CD4-positive, CD25-positive, alpha-beta regulatory T cell (primary cell): ENCODE results near the gene KCNH5. TPM values are rescaled to one million over a fixed set of nuclear protein-coding genes. Genes with fewer than 3 reads are reported as not detected.

Source experiments
- ATAC-seq, 2 donors: fragments of 150-1000 bp; cut with Tn5 transposase; one replicate each; pipeline ENCODE4 v1.10.0; 2021; ENCODE audit warnings: low read depth in 2 of 2, moderate number of reproducible peaks in 2 of 2, moderate library complexity in 1 of 2
- DNase-seq, 3 donors: peaks; one replicate each; pipeline versions ENCODE4 v3.0.0 to v3.0.0-alpha.2; 2012 to 2022; ENCODE audit warnings: mixed read lengths in 1 of 3
- H3K27ac ChIP-seq: one replicate; pipeline ENCODE4 v1.7.0; 2013; ENCODE audit warnings: mild to moderate bottlenecking, low read length; ENCODE audit not compliant: insufficient read depth, poor library complexity, severe bottlenecking
- H3K27me3 ChIP-seq: one replicate; pipeline ENCODE4 v1.7.0; 2013; ENCODE audit warnings: low read length; ENCODE audit not compliant: control insufficient read depth, insufficient read depth
- H3K36me3 ChIP-seq: one replicate; pipeline ENCODE4 v1.7.0; 2013; ENCODE audit warnings: mild to moderate bottlenecking, low read length, moderate library complexity; ENCODE audit not compliant: control insufficient read depth, insufficient read depth
- H3K4me1 ChIP-seq: 2 replicates; pipeline ENCODE4 v1.7.0; 2013; ENCODE audit warnings: mild to moderate bottlenecking, low read length; ENCODE audit not compliant: insufficient read depth, control insufficient read depth, poor library complexity, severe bottlenecking
- H3K4me3 ChIP-seq: one replicate; pipeline ENCODE4 v1.7.0; 2013; ENCODE audit warnings: low read depth, mild to moderate bottlenecking, low read length, moderate library complexity
- H3K9me3 ChIP-seq, 2 experiments: 1 replicate in 1 of 2; 2 replicates in 1 of 2; pipeline ENCODE4 v1.7.0; 2013; ENCODE audit warnings: low read length in 2 of 2, mild to moderate bottlenecking in 1 of 2, moderate library complexity in 1 of 2; ENCODE audit not compliant: control insufficient read depth in 2 of 2
- H3K27ac Mint-ChIP-seq, 3 donors: one replicate each; pipeline ENCODE4 v1.8.0; 2020 to 2022; ENCODE audit warnings: mild to moderate bottlenecking in 3 of 3, mixed read lengths in 3 of 3, moderate library complexity in 2 of 3
- H3K27me3 Mint-ChIP-seq: one replicate; pipeline ENCODE4 v1.8.0; 2022; ENCODE audit warnings: mild to moderate bottlenecking, mixed read lengths
- H3K36me3 Mint-ChIP-seq: one replicate; pipeline ENCODE4 v1.8.0; 2020; ENCODE audit warnings: mixed read lengths
- H3K4me1 Mint-ChIP-seq, 4 donors: one replicate each; pipeline ENCODE4 v1.8.0; 2020 to 2022; ENCODE audit warnings: mixed read lengths in 4 of 4, mild to moderate bottlenecking in 1 of 4
- H3K4me3 Mint-ChIP-seq, 4 donors: one replicate each; pipeline ENCODE4 v1.8.0; 2020 to 2022; ENCODE audit warnings: mild to moderate bottlenecking in 4 of 4, mixed read lengths in 4 of 4, moderate library complexity in 3 of 4
- H3K9me3 Mint-ChIP-seq, 7 donors: one replicate each; pipeline ENCODE4 v1.8.0; 2020 to 2022; ENCODE audit warnings: mixed read lengths in 7 of 7, mild to moderate bottlenecking in 3 of 7, moderate library complexity in 2 of 7
- polyA plus RNA-seq, 4 donors: library from polyadenylated mRNA; unstranded; fragments of 300-500 nt; fragmentation: Illumina TruSeq; gene quantifications; one replicate each; pipeline ENCODE4 v1.2.3, GENCODE V29; 2021
- total RNA-seq: library from RNA; stranded (reverse); gene quantifications from one replicate; pipeline ENCODE4 v1.2.3, GENCODE V29; 2022

The KCNH5 gene
- total and polyA plus RNA-seq, 5 donors from 2014 or later, result not detected

GRCh38 chr14:62657376-62657775 lies 387.9 kb downstream of the KCNH5 start:
- Mint-ChIP-seq H3K9me3 (peaks cover 2 to 18% (median 5%) of the 10 kb centered on the region in 7 donors), H3K4me3 (no peak overlapping the region), H3K36me3 (no peaks in the 10 kb centered on the region), H3K27me3 (no peaks in the 10 kb centered on the region), H3K4me1 (no peaks in the 10 kb centered on the region), H3K27ac (no peak overlapping the region)
- DNase-seq, result no peak
- Histone ChIP-seq H3K4me3 (no peak overlapping the region), H3K36me3 (no peaks in the 10 kb centered on the region), H3K4me1 (no peaks in the 10 kb centered on the region), H3K9me3 (no peaks in the 10 kb centered on the region), H3K27me3 (no peaks in the 10 kb centered on the region), H3K27ac (no peak overlapping the region)
- ATAC-seq, result no peak

- no peaks in the 10 kb centered on the region for H3K36me3 Mint-ChIP-seq
Measured at GRCh38 chr14:62655166-62655565, 390.1 kb downstream of the KCNH5 start.

GRCh38 chr14:62654641-62655040 lies 390.6 kb downstream of the KCNH5 start:
- no peaks in the 10 kb centered on the region for H3K36me3 Mint-ChIP-seq
- no peak for DNase-seq

More at GRCh38 chr14:62655166-62655565, 390.1 kb downstream of the KCNH5 start:
- Histone ChIP-seq H3K36me3 (no peaks in the 10 kb centered on the region), H3K9me3 (no peaks in the 10 kb centered on the region), H3K27me3 (no peaks in the 10 kb centered on the region), H3K27ac (no peak overlapping the region), H3K4me1 (no peaks in the 10 kb centered on the region), H3K4me3 (no peak overlapping the region)
- H3K27me3 Mint-ChIP-seq, result no peaks in the 10 kb centered on the region
- H3K4me1 Mint-ChIP-seq, result no peaks in the 10 kb centered on the region
- H3K9me3 Mint-ChIP-seq, result peaks cover 2 to 9% (median 4%) of the 10 kb centered on the region in 7 donors
- DNase-seq, result no peak
- no peak for ATAC-seq
- no peak overlapping the region for H3K4me3 Mint-ChIP-seq
- H3K27ac Mint-ChIP-seq, result no peak overlapping the region

More at GRCh38 chr14:62654641-62655040, 390.6 kb downstream of the KCNH5 start:
- H3K27me3 Mint-ChIP-seq, result no peaks in the 10 kb centered on the region
- ATAC-seq, result no peak
- H3K27ac ChIP-seq, result no peak overlapping the region
- peaks cover 0 to 9% (median 3%) of the 10 kb centered on the region in 7 donors for H3K9me3 Mint-ChIP-seq
- no peaks in the 10 kb centered on the region for H3K36me3 ChIP-seq
- H3K27ac Mint-ChIP-seq, result no peak overlapping the region
- no peaks in the 10 kb centered on the region for H3K27me3 ChIP-seq
- H3K9me3 ChIP-seq, result no peaks in the 10 kb centered on the region
- no peak overlapping the region for H3K4me3 Mint-ChIP-seq
- H3K4me1 Mint-ChIP-seq, result no peaks in the 10 kb centered on the region
- no peak overlapping the region for H3K4me3 ChIP-seq
- H3K4me1 ChIP-seq, result no peaks in the 10 kb centered on the region

Other genes with a start within 250 kb of the KCNH5 start
- not detected for gene RHOJ, start 159.0 kb upstream of the KCNH5 start, total RNA-seq
- gene RHOJ, start 159.0 kb upstream of the KCNH5 start, polyA plus RNA-seq, result not detected